Myometrial cell (primary cell): Measurements from ENCODE around the gene TEX261. TPM values are rescaled to one million over a fixed set of nuclear protein-coding genes. Genes with fewer than 3 reads are reported as not detected.

ENCODE experiments used
- total RNA-seq: library from RNA; depleted of rRNA; stranded (reverse); fragments of >200 nt; gene quantifications from 2 replicates; pipeline ENCODE4 v1.2.3, GENCODE V29; 2015

Gene TEX261
- 47.6 and 80.5 TPM in 2 replicates for total RNA-seq

DNA sequence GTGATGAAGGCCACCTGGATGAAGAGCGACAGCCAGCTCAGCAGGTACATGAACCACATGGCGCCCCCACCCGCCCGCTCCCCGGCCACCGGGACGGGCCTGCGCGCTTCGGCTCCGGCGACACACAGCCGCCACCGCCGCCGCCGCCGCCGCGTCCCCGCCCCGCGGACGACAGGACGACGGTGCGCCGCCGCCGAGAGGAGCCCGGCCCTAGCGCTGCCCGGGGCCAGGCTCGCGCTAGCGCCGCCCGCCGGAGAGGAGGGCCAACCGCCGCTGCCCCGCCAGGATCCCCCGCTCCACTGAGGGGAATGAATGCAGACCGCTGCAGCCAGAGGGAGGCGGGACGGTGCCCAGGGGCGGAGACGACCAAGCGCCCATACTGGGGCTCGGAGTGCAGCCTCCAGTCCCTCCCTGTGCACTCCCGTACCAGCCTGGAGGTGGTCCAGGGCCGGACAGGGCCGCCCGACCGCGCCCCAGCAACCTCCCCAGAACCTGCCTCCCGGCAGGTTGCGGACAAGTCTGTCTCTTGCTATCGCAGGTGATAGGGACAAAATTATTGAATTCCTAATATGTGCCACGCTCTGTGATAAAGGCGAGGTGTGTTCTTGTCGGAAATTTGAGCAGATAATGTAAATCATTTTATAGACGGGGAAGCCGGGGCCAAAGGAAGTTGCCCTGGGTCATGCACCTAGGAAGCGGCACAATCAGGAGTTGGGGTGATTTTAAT is at the start of gene TEX261:
TSS of gene TEX261 (minus strand) at position 175 of the 727 bp plus-strand sequence. CDS start at position 59, 116 bp downstream.

DNA sequence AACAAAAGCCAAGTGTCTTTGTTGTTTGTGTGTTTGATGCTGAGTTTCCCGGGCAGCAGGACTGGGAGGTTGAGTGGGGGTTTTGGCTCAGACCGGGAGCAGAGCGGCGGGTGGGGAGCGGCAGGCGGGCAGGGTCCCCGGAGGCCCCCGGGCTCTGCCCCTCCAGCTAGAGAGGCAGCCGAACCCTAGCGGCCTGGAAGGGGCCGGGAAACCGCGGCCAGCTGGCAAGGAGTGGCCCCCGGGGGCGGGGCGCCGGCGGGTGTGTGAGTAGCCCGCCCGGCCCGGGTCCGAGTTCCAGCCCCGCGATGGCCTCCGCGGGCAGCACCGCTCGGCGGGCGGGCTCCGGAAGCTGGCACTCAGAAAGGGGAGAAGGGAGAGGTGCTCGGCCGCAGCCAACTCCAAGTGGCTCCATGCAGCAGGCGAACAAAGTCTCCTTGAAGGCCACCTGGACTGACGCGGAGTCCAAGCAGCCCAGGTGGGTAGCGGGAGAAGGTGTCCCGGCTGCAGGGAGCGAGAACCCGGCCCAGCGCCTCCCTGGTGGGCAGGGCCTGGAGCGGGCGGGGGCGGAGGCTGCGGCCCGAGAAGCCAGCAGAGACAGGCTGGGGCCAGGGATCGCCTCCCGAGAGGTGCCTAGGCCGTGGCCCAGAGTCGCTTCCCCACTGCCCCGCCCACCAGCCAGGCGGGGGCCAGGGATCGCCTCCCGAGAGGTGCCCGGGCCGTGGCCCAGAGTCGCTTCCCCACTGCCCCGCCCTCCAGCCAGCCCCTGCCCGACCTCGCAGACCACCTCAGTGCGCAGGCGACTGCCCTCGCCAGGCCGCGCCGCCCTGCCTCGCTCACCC is 16.1 kb downstream of the TEX261 start, which contains the start of gene ANKRD53:
TSS of gene ANKRD53 (plus strand) at position 290 of the 839 bp plus-strand sequence. CDS start at position 306, 16 bp downstream.

Other genes with a start within 250 kb of the TEX261 start
- not detected in 2 replicates for gene ADD2, start 226.7 kb downstream of the TEX261 start, total RNA-seq
- not detected in 2 replicates for gene FIGLA, start 204.2 kb downstream of the TEX261 start, total RNA-seq
- not detected in 2 replicates for gene CLEC4F, start 174.3 kb downstream of the TEX261 start, total RNA-seq
- gene CD207, start 159.1 kb downstream of the TEX261 start, total RNA-seq, result not detected in 2 replicates
- gene VAX2, start 94.3 kb downstream of the TEX261 start, total RNA-seq, result 1.7 and 7.1 TPM in 2 replicates
- gene ATP6V1B1, start 59.0 kb downstream of the TEX261 start, total RNA-seq, result under 0.01 TPM in 1 of 2 replicates, not detected in the other
- 3.2 TPM in 1 of 2 replicates, not detected in the other for gene ANKRD53, start 16.2 kb downstream of the TEX261 start, total RNA-seq
- gene NAGK, start 73.8 kb upstream of the TEX261 start, total RNA-seq, result 144 and 181 TPM in 2 replicates
- 15.2 and 23.4 TPM in 2 replicates for gene MCEE, start 135.4 kb upstream of the TEX261 start, total RNA-seq
- gene MPHOSPH10, start 135.8 kb upstream of the TEX261 start, total RNA-seq, result 10.1 and 13.1 TPM in 2 replicates
- gene PAIP2B, start 232.2 kb upstream of the TEX261 start, total RNA-seq, result 0.71 and 0.86 TPM in 2 replicates